Umbilical cord (tissue), 2 donors: ENCODE data around the gene PBXIP1. TPM values are rescaled to one million over a fixed set of nuclear protein-coding genes. Genes with fewer than 3 reads are reported as not detected.
"Not testable (repeated sequence)": the region's sequence is repeated elsewhere in the genome, so short reads cannot be mapped to it uniquely, and the experiment has no call there.

Experiments used
- DNase-seq: peaks from one replicate; pipeline ENCODE4 v3.0.0-alpha.2; 2015; ENCODE audit warnings: low spot score
- total RNA-seq: library from RNA; depleted of rRNA; stranded (reverse); fragments of >200 nt; gene quantifications from one replicate; pipeline ENCODE4 v1.2.3, GENCODE V29; 2014; ENCODE audit warnings: low replicate concordance; ENCODE audit not compliant: insufficient read depth

Gene PBXIP1
- total RNA-seq, 1 donor from 2014 or later: 120 TPM

DNA sequence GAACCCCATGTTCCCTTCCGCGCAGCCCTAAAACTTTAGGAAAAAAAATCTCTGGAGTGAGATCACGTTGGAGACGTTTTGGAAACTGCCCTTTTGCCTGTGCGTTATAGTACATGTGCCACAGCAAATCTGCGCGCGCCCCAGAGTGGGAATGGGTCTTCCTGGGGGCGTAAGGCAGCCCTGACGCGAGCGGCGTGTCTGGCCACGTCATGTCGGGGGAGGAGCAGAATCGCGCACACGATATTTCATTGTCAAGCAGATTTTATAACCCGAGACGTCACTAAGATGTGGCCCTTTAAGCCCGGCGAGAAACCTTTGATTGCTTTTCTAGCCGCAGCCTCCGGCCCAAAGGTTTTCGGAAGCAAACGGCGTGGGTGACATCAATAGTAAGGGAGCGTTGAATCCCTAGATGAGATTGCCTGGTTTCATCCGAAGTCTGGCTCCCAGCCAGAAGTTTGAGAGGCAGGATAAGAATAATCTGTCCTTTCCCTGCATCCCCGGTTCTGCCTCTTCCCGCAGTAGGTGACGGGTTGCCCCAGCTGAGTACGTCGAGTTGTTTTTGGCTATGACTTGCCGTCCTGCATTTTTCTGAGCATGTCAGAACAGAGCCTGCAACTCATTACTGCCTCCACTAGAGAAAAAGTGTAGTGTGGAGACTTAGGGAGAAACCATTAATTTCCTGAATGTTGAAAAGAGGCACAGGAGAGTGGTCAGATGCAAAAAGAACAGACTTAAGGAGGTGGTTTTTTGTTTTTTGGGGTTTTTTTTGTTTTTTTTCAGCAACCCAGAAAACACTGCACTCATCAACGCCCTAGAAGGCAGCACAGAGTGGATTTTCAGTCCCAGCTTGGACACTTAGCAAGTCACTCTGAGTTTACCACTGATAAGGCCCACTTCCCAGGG, 18.6 kb downstream of the PBXIP1 start:
- DNase-seq: peak; percentile 96

DNA sequence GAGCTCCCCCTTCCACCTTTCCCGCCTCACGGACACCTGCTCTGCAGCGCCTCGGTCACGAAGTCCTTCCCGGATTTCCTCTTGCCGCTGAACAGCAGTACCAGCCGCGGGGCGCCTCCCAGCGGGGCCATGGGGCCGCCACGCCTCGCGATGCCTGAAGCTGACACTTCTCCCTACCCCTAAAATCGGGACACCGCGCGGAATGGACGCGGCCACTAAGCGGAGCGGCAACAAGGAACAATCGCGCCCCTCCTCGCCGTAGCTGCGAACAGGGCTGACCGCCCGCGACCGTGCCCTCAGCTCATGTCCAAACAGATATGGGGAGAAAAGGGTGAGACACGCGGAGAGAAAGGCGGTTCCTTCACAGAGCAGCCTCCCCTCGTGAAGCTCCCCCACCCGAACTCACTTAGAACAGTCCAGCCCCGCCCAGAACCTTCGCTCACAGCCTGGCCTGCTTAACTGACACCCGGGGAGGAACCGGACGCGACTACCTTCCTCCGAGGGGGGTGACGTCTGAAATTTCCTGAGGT, 19.3 kb downstream of the PBXIP1 start, which contains the start of gene PMVK:
Gene PMVK, minus strand, starts transcription at position 165 of the 530 bp plus-strand sequence. Its CDS starts 34 bp downstream, at position 131.
- DNase-seq: peak; percentile 98

DNA sequence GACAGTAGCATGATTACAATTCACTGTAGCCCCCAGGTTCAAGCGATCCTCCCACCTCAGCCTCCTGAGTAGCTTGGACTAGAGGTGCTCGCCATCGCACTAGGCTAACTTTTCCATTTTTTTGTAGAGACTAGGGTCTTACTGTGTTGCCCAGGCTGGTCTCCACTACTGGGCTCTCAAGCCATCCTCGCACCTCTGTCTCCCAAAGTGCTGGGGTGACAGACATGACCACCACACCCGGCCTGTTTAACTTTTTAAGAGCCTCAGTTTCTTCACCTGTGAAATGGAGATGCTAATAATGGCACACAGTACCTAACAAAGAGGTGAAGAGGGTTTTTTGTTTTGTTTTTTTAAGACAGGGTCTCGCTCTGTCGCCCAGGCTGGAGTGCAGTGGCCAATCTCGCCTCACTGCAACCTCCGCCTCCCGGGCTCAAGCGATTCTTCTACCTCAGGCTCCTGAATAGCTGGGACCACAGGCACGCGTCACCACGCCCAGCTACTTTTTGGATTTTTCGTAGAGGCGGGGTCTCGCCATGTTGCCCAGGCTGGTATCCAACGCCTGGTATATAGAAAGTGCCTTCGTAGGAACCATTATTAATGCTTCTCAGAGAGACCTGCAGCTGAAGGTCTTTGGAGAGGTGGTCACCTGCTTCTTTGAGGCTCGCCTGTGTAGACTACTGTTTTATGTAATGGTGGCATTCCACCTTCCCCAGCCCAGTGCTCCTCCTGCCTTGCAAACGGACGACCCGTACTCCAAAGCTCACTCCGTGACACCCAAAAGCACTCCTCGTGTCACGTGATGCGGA, 19.9 kb downstream of the PBXIP1 start:
- no peak for DNase-seq

DNA sequence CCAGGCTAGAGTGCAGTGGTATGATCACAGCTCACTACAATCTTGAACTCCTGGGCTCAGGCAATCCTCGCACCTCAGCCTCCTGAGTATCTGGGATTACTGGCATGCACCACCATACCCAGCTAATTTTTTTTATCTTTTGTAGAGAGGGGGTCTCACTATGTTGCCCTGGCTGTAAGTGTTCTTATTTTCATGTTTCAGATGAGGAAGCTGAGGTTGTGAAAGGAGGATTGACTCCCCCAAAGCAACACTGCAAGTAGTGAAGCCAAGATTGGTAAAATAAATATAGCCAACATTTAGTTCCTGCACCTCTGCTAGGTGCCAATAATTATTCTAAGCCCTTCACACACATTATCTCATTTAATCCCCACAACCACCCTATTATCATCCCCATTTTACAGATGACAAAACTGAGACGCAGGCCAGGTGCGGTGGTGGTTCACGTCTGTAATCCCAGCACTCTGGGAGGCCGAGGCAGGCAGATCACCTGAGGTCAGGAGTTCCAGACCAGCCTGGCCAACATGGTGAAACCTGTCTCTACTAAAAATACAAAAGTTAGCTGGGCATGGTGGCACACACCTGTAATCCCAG, 21.4 kb downstream of the PBXIP1 start:
- DNase-seq: no peak

DNA sequence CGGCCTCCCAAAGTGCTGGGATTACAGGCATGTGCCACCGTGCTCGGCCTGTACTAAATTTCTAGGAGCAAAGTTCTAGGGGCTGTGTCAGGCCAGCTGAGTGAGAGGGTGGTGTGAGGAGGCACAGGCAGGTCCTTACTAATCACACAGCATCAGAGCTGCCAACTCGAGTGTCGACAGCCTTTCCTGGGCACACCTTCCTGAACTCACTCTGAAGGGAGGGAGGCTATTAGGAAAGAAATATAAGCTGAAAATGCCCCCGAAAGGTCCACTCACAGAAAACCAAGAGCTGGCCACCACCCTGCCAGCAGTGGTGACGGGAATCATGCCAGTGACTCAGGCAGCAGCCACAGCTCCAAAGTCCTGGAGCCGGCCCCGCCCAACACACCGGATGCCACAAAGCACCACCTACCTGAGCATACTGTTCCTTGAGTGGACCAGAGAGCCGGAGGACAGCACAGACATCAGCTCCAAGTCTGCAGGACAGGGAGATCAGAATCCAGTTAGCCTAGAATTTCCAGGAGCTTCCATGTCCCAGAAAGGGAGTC, 23.9 kb downstream of the PBXIP1 start:
- DNase-seq: no peak

DNA sequence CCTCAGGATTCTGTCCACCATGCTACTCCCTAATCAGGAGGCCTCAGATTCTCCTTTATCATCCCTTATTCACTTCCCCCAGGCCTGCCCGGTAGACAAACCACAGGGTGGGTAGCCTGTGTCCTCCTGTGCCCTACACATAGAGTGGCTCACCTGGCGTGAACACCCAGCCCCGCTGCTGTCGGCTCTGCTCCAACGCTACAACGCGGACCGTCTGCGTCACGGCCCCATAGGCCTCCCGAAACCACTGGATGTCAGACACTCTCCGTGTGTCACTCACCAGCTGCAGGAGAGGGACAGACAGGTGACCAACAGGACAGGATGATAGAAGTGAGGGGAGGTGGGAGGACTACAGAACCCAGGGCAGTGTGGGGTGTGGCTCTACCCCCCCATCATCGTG, 29.7 kb downstream of the PBXIP1 start:
- DNase-seq: no peak

DNA sequence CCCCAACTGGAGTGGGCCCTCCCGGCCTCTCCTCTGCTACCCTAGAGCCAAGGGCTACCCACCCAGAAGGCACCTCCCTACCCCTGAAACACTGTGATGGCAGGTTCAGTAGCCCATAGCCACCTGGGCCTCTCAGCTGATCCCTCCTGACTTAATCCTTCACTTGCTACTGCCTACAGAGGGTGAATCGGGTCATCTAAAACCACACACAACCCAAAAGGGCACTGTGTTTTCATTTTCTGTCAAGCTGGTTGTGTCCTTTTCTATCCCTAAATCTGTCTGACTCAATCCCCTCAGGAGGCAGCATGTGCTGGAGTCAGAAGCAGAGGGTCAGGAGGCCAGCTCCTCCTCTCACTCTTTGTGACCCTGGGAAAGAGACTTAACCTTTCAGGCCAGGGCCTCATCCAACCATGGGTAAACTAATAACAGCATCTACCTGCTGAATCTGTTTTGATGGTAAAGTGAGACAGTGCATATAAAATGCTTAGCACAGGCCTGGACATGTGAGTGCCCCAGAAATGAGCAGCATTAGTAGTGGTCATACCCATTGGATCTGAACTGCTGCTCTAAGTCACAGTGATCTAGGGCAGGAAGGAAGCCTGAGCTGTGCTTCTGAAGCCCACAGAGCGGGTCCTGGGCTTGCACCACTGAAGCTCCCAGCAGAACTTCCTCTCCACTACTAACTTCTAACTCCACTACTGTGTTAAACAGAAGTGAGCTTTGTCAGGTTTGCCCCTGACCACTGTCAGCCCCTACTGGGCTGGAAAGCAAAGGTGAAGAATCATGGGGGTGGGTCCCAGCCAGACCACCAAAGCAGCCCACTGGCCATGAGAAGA, 30.3 kb downstream of the PBXIP1 start:
- DNase-seq: no peak

DNA sequence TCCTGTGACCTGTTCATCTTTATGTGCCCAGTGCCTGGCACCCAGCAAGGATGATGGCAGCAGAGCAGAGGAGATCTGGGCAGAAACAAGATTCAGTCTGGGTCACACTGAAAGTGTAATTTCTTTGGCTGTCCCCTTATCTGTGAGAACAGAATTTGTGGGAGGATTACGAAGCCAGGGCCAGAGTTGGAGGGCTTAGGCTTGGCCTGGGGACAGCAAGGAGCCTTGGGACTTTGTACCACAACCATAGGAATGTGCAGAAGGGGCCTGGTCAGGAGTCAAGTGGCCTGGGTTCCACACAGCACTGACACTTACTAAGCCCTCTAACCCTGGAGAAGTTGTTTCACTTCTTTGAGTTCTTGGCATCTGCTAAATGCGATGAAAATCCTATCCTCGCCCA, 32.2 kb downstream of the PBXIP1 start:
- no peak for DNase-seq

GRCh38 chr1:154913273-154913672, 42.6 kb downstream of the PBXIP1 start:
- DNase-seq: no peak

DNA sequence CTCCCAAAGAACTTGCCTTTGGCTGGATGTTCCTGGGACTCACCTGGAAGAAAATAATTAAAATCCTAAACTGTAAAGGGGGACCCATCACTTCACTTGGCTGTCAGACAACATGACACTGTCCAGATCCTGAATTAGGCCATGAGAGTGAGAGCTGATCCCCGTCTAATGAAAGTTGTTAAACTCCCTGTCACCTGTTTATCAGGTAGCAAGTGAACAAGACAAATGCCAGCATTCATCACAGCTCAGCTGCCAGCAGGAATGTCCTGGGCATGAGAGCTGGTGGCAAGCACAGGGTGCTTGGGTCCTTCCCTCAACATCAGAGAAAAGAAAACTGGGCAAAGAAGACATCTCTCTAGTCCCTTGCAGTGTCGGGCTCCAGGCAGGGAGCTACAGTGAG, 43.1 kb downstream of the PBXIP1 start:
- DNase-seq: no peak

DNA sequence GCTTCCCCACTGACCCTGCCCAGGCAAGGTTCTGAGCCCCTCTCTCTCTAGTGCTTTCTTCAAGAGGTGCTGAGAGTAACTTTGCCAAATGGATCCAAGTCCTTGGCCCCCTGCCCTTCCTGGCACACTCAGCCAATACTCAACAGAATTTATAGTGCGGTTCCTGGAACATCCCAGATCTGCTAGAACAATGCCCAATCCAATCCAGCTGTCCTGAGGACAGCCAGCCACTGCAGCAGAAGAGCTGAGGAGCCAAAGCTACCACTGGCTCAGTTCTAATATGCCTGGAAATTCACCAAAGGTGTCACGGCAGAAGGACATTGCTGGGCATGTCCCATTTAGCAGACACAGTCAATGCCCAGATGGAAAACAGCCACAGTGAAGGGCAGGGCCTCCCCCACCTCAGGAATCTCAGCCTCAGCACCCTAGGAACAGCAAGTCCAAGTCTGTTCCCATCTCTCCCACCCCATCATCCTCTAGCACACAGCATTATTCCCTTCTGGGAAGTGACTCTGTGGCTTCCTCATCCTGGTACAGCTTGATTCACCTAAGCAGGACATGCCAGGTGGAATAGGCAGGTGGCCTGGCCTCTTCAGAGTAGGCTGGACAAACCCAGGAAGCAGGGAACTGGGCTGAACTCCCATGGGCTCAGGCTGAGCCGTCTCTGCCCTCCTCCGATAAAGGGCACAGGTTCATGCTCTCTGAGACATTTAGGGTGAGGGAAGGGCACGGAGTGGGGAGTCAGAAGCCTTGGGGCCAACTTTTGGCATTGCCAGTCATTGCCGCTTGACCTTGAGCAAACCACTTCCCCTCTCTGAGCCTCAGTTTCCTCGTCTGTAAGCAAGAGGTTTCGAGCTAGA, 44.0 kb downstream of the PBXIP1 start:
- no peak for DNase-seq

GRCh38 chr1:154910851-154911250, 45.0 kb downstream of the PBXIP1 start:
- no peak for DNase-seq

- DNase-seq: no peak
Measured at GRCh38 chr1:154908937-154909336, 47.0 kb downstream of the PBXIP1 start.

- DNase-seq: not testable (repeated sequence)
Measured at GRCh38 chr1:154908129-154908528, 47.8 kb downstream of the PBXIP1 start.

DNA sequence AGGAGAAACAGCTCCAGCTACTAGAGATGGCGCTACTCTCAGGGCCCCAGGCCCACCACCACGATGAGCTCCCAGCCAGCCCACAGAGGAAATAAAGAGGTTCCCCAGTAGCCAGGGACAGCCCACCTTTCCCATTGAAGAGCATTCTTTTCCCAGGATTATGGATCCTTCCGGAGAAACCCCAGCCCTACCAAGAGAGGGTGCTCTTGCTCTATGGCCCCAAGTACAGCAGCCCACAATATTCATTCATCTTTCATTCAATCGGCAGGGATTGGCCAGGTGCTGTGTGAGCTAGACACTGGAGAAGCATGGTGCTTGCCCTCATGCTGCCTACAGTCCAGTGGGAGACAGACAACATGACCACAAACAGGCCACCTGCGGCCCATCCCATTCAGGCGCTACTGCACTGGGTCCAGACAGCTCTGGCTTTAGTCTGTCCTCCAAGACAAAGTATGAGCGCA, 49.2 kb downstream of the PBXIP1 start:
- no peak for DNase-seq

DNA sequence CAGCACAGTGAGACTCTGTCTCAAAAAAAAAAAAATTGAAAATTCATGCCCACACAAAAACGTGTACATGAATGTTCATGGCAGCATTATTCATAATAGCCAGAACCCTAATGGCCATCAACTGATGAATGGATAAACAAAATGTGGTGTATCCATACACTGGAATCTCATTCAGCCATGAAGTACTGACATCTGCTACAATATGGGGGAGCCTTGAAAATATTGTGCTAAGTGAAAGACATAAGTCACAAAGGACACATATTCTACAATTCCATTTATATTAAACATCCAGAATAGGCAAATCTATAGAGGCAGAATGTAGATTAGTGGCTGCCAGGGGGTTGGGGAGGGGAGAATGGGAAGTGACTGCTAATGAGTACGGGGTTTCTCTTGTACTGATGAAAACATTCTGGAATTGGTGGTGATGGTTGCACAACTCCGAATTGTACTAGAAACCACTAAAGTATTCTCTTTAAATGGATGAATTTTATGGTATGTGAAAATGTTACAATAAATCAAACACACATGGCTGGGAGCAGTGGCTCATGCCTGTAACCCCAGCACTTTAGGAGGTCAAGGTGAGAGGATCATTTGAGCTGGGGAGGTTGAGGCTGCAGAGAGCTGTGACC, 52.8 kb downstream of the PBXIP1 start:
- DNase-seq: no peak

GRCh38 chr1:154901591-154901990, 54.3 kb downstream of the PBXIP1 start:
- no peak for DNase-seq

- no peak for DNase-seq
Measured at GRCh38 chr1:154899041-154899440, 56.9 kb downstream of the PBXIP1 start.

GRCh38 chr1:154896771-154897286, 59.1 kb downstream of the PBXIP1 start:
- DNase-seq: no peak
